Mesenchymal stem cell (in vitro differentiated cells and primary cell): ENCODE results near the gene CLTC.

Experiments
- DNase-seq: peaks from one replicate; pipeline ENCODE4 v3.0.0-alpha.2; 2013
- H2AFZ ChIP-seq: one replicate; pipeline ENCODE4 v1.6.1; 2013; ENCODE audit warnings: low read depth, mild to moderate bottlenecking, control low read depth, inconsistent platforms, low read length, moderate library complexity
- H2AK5ac ChIP-seq: 2 replicates; pipeline ENCODE4 v1.6.1; 2013; ENCODE audit warnings: low read length, moderate library complexity, mild to moderate bottlenecking, inconsistent platforms; ENCODE audit not compliant: severe bottlenecking
- H2BK120ac ChIP-seq: one replicate; pipeline ENCODE4 v1.6.1; 2013; ENCODE audit warnings: low read depth, mild to moderate bottlenecking, inconsistent platforms, low read length, moderate library complexity
- H2BK12ac ChIP-seq, 2 experiments: one replicate each; pipeline ENCODE4 v1.6.1; 2013; ENCODE audit warnings: inconsistent platforms in 2 of 2, low read length in 2 of 2, mild to moderate bottlenecking in 2 of 2, moderate library complexity in 2 of 2, control low read depth in 1 of 2
- H2BK15ac ChIP-seq: one replicate; pipeline ENCODE4 v1.6.1; 2013; ENCODE audit warnings: mild to moderate bottlenecking, low read depth, inconsistent platforms; ENCODE audit not compliant: poor library complexity, severe bottlenecking
- H2BK5ac ChIP-seq: 2 replicates; pipeline ENCODE4 v1.6.1; 2013; ENCODE audit warnings: low read depth, mild to moderate bottlenecking, low read length, control low read depth, inconsistent platforms; ENCODE audit not compliant: poor library complexity, severe bottlenecking
- H3K14ac ChIP-seq, 2 experiments: one replicate each; pipeline ENCODE4 v1.6.1; 2013; ENCODE audit warnings: inconsistent platforms in 2 of 2, low read length in 2 of 2, control low read depth in 1 of 2, mild to moderate bottlenecking in 1 of 2, moderate library complexity in 1 of 2
- H3K18ac ChIP-seq, 2 experiments: one replicate each; pipeline ENCODE4 v1.6.1; 2013; ENCODE audit warnings: inconsistent platforms in 2 of 2, low read length in 2 of 2, control low read depth in 1 of 2, low read depth in 1 of 2, mild to moderate bottlenecking in 1 of 2
- H3K23ac ChIP-seq, 2 experiments: one replicate each; pipeline ENCODE4 v1.6.1; 2013; ENCODE audit warnings: inconsistent platforms in 2 of 2, low read length in 2 of 2, mild to moderate bottlenecking in 2 of 2, moderate library complexity in 2 of 2, control low read depth in 1 of 2
- H3K27ac ChIP-seq: 2 replicates; pipeline ENCODE4 v1.5.1; 2013; ENCODE audit warnings: mild to moderate bottlenecking, moderate library complexity, low read length, control low read depth, inconsistent platforms; ENCODE audit not compliant: poor library complexity, severe bottlenecking
- H3K27me3 ChIP-seq, 2 experiments: 2 replicates each; pipeline versions ENCODE4 v1.6.1 to v1.7.0; 2013; ENCODE audit warnings: low read length in 2 of 2, mild to moderate bottlenecking in 2 of 2, moderate library complexity in 2 of 2, control low read depth in 1 of 2, inconsistent platforms in 1 of 2; ENCODE audit not compliant: control insufficient read depth in 1 of 2, insufficient read depth in 1 of 2
- H3K36me3 ChIP-seq, 2 experiments: 2 replicates each; pipeline versions ENCODE4 v1.6.1 to v1.7.0; 2013; ENCODE audit warnings: low read length in 2 of 2, control low read depth in 1 of 2, inconsistent platforms in 1 of 2, low read depth in 1 of 2, mild to moderate bottlenecking in 1 of 2; ENCODE audit not compliant: insufficient read depth in 2 of 2, control insufficient read depth in 1 of 2
- H3K4ac ChIP-seq, 2 experiments: one replicate each; pipeline ENCODE4 v1.6.1; 2013; ENCODE audit warnings: inconsistent platforms in 2 of 2, low read length in 2 of 2, mild to moderate bottlenecking in 2 of 2, moderate library complexity in 2 of 2, control low read depth in 1 of 2, low read depth in 1 of 2
- H3K4me1 ChIP-seq: 2 replicates; pipeline ENCODE4 v1.6.1; 2013; ENCODE audit warnings: low read depth, low read length, control low read depth; ENCODE audit not compliant: control insufficient read depth, insufficient read depth
- H3K4me2 ChIP-seq: 2 replicates; pipeline ENCODE4 v1.6.1; 2013; ENCODE audit warnings: low read length, mild to moderate bottlenecking, inconsistent platforms; ENCODE audit not compliant: poor library complexity, severe bottlenecking
- H3K4me3 ChIP-seq, 2 experiments: 2 replicates each; pipeline versions ENCODE4 v1.5.1 to v1.7.0; 2013; ENCODE audit warnings: low read length in 2 of 2, mild to moderate bottlenecking in 2 of 2, control low read depth in 1 of 2, low read depth in 1 of 2; ENCODE audit not compliant: insufficient read depth in 1 of 2
- H3K79me1 ChIP-seq: replicated peaks from 2 replicates; pipeline ENCODE4 v1.6.1; 2013; ENCODE audit warnings: mild to moderate bottlenecking, control low read depth, low read length, inconsistent platforms; ENCODE audit not compliant: poor library complexity, severe bottlenecking
- H3K9ac ChIP-seq: 2 replicates; pipeline ENCODE4 v1.7.0; 2013; ENCODE audit warnings: mild to moderate bottlenecking, low read length, moderate library complexity
- H3K9me3 ChIP-seq: 2 replicates; pipeline ENCODE4 v1.7.0; 2013; ENCODE audit warnings: mild to moderate bottlenecking, low read length; ENCODE audit not compliant: control insufficient read depth
- H4K8ac ChIP-seq: one replicate; pipeline ENCODE4 v1.6.1; 2013; ENCODE audit warnings: inconsistent platforms, mild to moderate bottlenecking, low read length, moderate library complexity
- H4K91ac ChIP-seq: one replicate; pipeline ENCODE4 v1.6.1; 2013; ENCODE audit warnings: mild to moderate bottlenecking, low read length, inconsistent platforms
- WGBS: methylation state at CpG from one replicate; pipeline ENCODE4 v1.1.7; 2013; ENCODE audit warnings: mixed read lengths; 5-methylcytosine and 5-hydroxymethylcytosine counted together

CLTC gene

DNA sequence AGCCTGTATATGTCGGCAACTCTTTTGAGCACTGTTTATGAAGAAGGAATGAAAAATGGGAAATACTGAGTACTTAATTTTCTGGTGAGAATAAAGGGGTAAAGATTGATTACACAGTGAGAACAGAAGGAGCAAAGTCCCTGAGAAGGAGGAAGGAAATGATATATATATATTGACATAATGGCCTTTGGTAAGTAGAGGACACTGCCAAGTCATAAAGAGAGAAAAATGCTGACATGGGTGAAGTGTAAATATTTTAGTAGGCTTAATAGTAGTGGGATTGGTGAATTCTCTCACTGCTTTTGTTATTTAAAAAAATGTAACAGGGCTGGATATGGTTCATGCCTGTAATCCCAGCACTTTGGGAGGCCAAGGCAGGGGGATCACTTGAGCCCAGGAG, 103.9 kb downstream of the CLTC start:
- no peak overlapping the region for H3K9ac ChIP-seq
- H2AFZ ChIP-seq: no peak overlapping the region
- H3K18ac ChIP-seq: no peak overlapping the region
- peaks cover 16% of the 10 kb centered on the region for H3K79me1 ChIP-seq
- H2BK120ac ChIP-seq: no peak overlapping the region
- H3K4me2 ChIP-seq: no peak overlapping the region
- H2BK5ac ChIP-seq: no peak overlapping the region
- H2BK15ac ChIP-seq: no peak overlapping the region
- H3K27ac ChIP-seq: no peak overlapping the region
- H3K4me3 ChIP-seq: no peak overlapping the region
- no peak overlapping the region for H2AK5ac ChIP-seq
- no peak overlapping the region for H3K4ac ChIP-seq
- over 99% methylated on average over 1 of the region's 1 CpG for WGBS
- H3K23ac ChIP-seq: no peak overlapping the region
- H4K8ac ChIP-seq: no peak overlapping the region
- H3K36me3 ChIP-seq: no peaks in the 10 kb centered on the region
- no peak overlapping the region for H3K14ac ChIP-seq
- no peak overlapping the region for H2BK12ac ChIP-seq
- peaks cover 1% of the 10 kb centered on the region for H3K4me1 ChIP-seq
- no peaks in the 10 kb centered on the region for H3K9me3 ChIP-seq
- no peaks in the 10 kb centered on the region for H3K27me3 ChIP-seq
- no peak for DNase-seq
- H4K91ac ChIP-seq: no peak overlapping the region

DNA sequence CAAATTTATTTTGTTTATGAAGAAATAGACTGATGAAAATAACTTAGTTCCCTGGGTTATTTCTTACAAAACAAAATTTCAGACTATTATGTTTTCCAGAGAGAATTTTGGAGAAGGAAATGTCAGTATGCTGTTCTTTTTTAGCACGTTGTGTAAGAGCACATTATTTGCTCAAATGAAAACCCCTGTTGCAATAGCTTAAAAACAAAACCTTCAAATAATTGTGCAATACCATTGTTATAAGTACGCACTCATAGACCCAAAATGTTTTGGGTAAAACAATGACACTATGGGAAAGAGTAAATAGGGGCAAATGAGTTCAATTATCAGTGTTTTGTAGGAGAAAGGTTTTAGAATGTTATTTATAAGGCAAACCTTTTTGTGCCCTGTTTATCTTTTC, 106.0 kb downstream of the CLTC start:
- no peak overlapping the region for H2AFZ ChIP-seq
- DNase-seq: no peak
- peaks cover 0 to 2% of the 10 kb centered on the region in 2 experiments for H3K36me3 ChIP-seq
- H3K18ac ChIP-seq: no peak overlapping the region
- no peak overlapping the region for H2BK120ac ChIP-seq
- H3K4me2 ChIP-seq: no peak overlapping the region
- no peak overlapping the region for H2BK12ac ChIP-seq
- H2BK5ac ChIP-seq: no peak overlapping the region
- H3K14ac ChIP-seq: no peak overlapping the region
- no CpG with 5 or more reads among the region's 2 CpGs for WGBS
- no peaks in the 10 kb centered on the region for H3K27me3 ChIP-seq
- H4K91ac ChIP-seq: no peak overlapping the region
- H3K27ac ChIP-seq: no peak overlapping the region
- no peaks in the 10 kb centered on the region for H3K9me3 ChIP-seq
- no peak overlapping the region for H2BK15ac ChIP-seq
- no peak overlapping the region for H3K23ac ChIP-seq
- peak overlapping the region; percentile 80 for H3K9ac ChIP-seq
- H4K8ac ChIP-seq: no peak overlapping the region
- H3K4me1 ChIP-seq: peaks cover 3% of the 10 kb centered on the region
- H3K4me3 ChIP-seq: no peak overlapping the region
- H3K79me1 ChIP-seq: peaks cover 17% of the 10 kb centered on the region
- H3K4ac ChIP-seq: no peak overlapping the region
- H2AK5ac ChIP-seq: no peak overlapping the region

- peaks cover 0 to 6% of the 10 kb centered on the region in 2 experiments for H3K36me3 ChIP-seq
- no peak overlapping the region for H2AFZ ChIP-seq
These were observed 108.3 kb downstream of the CLTC start for GRCh38 chr17:59727817-59728533.

DNA sequence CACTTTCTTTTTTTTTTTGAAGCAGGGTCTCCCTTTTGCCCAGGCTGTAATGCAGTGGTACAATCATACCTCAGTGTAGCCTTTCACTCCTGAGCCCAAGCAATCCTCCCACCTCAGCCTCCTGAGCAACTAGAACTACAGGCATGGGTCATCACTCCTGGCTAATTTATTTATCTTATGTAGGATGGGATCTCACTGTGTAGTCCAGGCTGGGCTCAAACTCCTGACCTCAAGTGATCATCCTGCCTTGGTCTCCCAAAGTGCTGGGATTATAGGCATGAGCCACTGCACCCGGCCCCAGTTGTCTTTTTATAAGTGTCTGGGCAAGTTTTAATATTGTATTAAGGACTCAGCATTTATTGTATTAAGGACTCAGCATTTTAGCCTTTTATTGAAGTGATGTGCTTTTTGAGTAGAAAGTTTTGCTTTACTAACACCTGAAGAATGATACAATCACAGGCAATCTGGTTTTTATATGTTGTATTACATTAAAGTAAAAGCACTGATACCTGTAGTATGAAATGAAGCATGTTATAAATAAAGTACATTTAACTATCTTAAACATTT, 110.7 kb downstream of the CLTC start:
- Histone ChIP-seq H3K9ac (no peak overlapping the region), H3K36me3 (peaks cover 3 to 21% of the 10 kb centered on the region in 2 experiments), H3K27me3 (no peaks in the 10 kb centered on the region), H2AK5ac (peak overlapping the region; percentile 73), H4K91ac (no peak overlapping the region), H3K4me3 (no peak overlapping the region), H2AFZ (no peak overlapping the region), H3K4me2 (no peak overlapping the region), H2BK12ac (no peak overlapping the region), H3K4ac (no peak overlapping the region), H3K27ac (no peak overlapping the region), H3K14ac (no peak overlapping the region), H4K8ac (no peak overlapping the region), H2BK15ac (no peak overlapping the region), H3K9me3 (no peaks in the 10 kb centered on the region), H3K18ac (peak overlapping the region in 1 of 2 experiments; percentile 14), H3K23ac (no peak overlapping the region), H3K79me1 (peaks cover 11% of the 10 kb centered on the region), H2BK5ac (no peak overlapping the region), H2BK120ac (no peak overlapping the region), H3K4me1 (peaks cover 3% of the 10 kb centered on the region)
- WGBS: 100% methylated on average over 1 of the region's 1 CpG
- DNase-seq: no peak

More at GRCh38 chr17:59727817-59728533, 108.3 kb downstream of the CLTC start:
- Histone ChIP-seq H3K4me2 (no peak overlapping the region), H3K4ac (no peak overlapping the region), H3K79me1 (peaks cover 10% of the 10 kb centered on the region), H3K4me3 (no peak overlapping the region), H4K91ac (no peak overlapping the region), H4K8ac (no peak overlapping the region), H2AK5ac (no peak overlapping the region), H2BK5ac (no peak overlapping the region), H3K18ac (no peak overlapping the region), H3K9me3 (no peaks in the 10 kb centered on the region), H3K4me1 (peaks cover 3% of the 10 kb centered on the region), H3K23ac (no peak overlapping the region), H3K27ac (no peak overlapping the region), H3K9ac (no peak overlapping the region), H2BK120ac (no peak overlapping the region), H3K14ac (no peak overlapping the region), H2BK15ac (no peak overlapping the region), H2BK12ac (no peak overlapping the region), H3K27me3 (no peaks in the 10 kb centered on the region)
- DNase-seq: no peak
- WGBS: 100% methylated on average over 1 of the region's 1 CpG
